RPMI7951 (cell line): ENCODE results near the gene LIMS2. TPM values are rescaled to one million over a fixed set of nuclear protein-coding genes. Genes with fewer than 3 reads are reported as not detected.

Experiments used
- DNase-seq: peaks from one replicate; pipeline ENCODE4 v3.0.0-alpha.2; 2012; ENCODE audit warnings: low read depth
- total RNA-seq: library from RNA; depleted of rRNA; stranded (reverse); fragments of >200 nt; shearing (Covaris generic); gene quantifications from 2 replicates; pipeline ENCODE4 v1.2.3, GENCODE V29; 2014

Gene LIMS2
- total RNA-seq, 1 experiment from 2014 or later, result 3.8 TPM

DNA sequence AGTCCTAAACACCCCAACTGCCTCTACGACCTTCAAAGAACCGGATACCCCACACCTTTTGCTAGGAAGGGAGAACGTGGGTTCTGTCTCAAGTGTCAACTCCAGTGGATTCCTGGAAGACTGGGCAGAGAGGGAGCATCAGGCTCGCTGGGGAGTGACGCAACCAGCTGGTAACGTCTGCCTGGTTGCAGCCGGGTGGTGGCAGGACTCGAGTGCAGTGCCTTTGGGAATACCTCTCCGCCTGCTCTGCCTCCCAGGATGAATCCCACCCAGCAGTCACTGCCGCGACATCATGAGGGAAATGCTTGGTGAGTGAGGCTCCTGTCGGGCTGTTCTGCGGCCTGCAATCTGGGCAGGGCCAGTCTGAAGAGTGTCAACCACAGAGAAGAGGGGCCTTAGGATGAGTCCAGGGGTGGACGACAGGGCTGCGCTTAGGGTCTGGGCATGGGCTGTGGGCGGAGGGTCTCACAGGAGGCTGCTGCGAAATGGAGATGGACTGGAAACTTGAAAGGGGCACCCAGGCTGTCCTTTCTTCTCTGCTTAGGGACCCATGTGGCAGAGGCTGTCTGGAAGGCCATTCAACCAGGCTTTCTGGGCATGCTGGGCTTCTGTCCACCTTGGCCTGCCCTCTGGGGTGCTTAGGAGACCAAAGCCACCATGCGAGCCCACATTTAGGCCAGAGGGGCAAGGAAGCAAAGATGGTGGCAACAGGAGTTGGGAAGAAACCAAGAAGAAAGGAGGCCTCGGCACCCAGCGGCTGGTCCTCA lies 16.5 kb downstream of the LIMS2 start:
- DNase-seq, result no peak

DNA sequence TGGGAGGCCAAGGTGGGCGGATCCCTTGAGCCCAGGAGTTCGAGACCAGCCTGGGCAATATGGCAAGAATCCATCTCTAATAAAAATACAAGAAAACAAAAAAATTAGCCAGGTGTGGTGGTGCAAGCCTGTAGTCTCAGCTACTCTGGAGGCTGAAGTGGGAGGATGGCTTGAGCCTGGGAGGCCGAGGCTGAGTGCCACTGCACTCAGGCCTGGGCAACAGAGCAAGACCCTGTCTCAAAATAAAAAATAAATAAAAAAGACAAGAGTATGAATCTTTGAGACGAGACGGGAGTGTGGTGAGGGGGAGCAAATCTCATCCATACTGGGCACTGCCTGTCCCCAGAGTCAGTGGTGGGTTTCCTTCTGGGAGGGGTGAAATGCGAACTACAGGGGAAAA lies 17.2 kb downstream of the LIMS2 start:
- no peak for DNase-seq

DNA sequence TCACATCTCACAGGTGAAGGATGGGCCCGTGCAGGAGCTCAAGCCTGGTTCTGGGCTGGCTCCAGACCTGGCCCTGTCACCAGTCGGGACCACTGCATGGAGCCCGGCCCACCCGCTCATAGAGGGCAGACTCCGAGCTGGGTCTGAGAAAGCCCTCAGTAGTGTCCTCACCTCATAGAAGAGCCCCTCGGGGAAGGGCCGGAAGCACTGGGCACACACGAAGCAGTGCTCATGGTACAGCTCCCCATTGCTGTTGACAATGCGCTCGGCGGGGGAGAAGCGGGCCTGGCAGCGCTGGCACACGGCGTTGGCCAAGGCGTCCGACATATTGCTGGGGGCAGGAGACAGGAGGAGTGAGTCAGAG lies 18.1 kb downstream of the LIMS2 start:
- no peak for DNase-seq

DNA sequence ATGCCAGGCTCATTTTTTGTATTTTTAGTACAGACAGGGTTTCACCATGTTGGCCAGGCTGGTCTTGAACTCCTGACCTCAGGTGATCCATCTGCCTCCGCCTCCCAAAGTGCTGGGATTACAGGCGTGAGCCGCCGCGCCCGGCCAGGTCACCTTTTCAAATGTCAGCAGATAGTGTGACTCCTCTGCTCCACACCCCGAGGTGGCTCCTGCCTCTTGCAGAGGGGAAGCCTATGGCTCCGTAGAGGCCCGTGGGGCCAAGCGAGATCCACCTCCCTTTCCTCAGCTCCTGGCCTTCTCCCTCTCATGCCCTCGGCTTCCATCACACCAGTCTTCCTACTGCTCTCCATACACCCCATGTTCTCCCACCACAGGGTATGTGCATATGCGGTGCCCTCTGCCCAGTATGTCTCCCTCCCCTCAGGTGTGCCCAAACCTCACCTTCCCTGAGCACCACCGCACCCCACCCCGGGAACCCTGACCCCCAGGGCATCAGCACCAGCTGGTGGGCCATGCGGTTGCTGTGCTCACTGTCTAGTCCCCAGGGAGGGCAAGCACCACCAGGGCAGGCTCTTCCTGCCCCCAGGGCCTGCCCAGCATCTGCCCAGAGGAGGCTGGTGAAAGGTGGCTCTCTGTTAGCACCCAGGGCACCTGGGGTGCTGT lies 18.6 kb downstream of the LIMS2 start:
- DNase-seq, result no peak

DNA sequence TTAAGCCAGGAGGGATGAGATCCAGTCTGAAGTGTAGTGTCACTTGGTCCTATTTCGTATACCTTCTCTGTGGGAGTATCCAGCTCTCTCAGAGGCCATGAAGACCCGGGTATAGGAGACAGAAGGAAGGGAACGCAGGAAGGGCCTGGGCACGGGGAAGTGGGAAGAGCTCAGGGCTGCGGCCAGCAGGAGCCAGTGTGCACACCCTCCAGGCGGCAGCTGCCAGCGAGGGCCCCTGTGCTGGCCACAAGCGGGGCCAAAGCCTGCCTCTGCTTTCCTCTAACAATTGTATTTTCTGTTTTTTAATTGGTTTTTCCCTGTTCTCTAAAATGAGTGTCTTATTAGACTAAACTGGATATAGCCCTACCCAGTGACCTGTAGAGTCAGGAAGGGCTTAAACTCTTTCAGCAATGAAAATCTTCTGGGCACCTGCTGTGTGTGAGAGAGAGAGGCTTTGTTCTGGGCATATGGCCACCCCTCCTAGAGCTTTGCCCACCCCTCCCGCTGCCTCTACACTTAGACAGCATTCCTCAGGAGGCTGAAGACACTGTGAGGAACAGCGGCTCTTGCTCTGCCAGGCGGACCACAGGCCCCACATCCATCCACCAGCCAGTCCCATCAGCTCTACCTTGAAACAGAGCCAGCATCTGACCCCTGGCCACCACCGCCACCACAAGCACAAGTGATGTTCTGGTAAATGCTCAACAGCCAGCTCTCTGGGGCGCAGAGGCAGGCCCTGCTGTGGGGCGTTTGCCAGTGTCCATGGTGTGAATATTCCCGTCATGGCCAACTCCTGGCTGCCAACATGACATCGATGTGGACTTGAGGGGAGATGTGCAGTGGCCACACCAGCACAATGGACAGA lies 19.9 kb downstream of the LIMS2 start:
- DNase-seq, result no peak

DNA sequence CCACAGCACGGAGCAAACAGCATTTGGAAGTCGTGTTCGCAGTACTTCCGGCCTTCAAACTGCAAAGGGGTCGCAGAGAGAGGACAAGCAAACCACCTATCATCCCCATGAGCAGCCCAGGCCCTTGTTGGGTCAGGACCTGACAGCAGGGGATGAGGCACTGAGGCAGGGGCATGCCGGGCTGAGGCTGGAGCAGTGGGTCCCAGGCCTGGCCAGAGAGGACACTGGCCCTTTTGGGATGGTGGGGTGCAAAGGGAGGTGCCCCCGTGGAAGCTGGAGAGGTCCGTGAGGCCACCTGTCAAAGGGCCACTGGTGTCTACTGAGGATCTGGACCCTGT lies 20.5 kb downstream of the LIMS2 start:
- DNase-seq, result no peak

DNA sequence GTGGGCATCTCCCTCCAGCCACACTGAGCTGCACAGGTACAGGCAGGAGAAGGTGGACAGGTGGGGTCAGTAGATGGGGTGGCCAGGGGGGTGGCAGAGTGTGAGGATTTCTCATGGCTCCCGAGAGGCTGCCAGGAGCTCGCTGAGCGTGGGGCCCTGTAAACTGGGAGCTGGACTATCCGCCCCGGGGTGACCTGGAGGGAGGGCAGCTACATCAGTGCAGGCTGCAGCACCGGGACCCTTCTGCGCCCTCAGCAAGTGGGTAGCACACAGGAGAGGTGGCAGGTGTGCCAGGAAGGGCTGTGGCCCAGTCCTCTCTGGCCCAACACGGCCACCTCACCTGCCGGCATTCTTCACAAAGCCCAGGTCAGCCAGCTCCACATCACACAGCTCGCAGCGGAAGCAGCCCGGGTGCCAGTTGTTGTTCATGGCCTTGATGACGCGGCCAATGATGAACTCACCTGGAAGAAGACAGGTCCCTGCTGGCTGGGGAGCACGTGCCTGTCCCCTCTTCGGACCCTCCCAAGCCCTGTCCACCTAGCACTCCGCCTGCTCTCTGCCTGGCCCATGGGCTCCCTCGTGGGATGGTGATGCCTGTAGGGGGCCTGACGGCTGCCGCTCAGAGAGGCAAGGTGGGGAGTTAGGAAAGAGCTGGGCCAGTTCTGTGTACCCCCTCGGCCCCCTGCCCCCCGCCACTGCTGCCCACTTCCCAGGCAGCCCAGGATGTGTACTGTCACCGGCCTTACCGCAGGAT lies 21.1 kb downstream of the LIMS2 start:
- DNase-seq, result no peak

DNA sequence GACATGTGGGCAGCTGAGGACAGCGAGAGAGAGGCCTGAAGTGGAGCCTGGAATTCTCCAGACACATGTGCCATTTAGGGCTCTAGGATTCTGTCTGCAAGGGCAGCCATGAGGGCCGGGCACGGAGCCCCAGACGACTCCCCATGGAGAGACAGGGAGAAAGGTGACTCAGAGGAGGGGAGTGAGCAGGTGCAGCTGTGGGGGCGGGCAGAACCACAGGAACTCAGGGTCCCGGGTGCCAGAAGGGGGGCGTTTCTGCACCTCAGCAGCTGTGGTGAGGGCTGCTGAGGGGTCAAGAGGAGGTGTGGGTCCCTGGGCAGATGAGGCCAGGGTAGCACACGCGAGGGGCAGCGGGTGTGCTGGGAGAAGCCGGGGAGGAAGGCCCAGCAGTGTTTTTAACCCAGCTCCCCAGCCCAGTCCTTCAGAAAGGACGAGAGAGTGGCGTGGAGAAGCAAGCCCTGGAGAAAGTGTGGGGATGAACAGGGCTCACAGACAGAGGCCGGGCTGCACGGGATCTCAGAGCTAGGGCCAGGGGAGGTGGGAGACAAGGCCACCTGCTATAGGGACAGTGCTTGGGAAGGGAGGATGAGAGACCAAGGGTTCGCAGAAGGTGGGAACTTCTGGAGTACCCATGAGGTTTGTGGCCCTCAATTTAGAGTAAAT lies 21.8 kb downstream of the LIMS2 start:
- DNase-seq, result no peak

DNA sequence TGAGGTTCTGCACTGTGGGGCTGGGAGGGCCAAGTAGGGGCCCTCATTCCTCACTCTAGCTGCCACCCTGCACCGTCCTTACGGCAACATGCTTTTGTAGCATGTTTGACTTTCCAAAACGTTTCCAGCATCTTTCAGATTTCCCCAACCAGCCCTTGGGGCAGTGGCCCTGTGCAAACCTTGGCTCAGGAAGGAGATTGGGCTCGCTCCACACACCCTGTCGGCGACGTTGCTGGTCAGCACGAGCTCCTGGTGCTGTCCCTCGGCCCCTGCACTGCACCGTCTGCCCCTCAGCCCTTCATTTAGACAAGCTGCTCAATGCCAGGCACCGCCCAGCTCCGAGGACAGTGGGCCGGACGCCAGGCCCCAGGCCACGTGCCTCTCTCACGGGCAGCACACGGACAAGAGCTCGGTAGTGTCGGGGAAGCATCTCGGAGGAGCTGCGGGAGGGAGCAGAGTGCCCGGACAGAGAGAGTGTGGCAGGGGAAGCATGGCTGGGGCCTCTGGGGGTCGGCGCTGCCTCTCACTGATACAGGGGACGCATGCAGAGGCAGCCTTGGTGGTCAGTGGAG lies 22.5 kb downstream of the LIMS2 start:
- no peak for DNase-seq

DNA sequence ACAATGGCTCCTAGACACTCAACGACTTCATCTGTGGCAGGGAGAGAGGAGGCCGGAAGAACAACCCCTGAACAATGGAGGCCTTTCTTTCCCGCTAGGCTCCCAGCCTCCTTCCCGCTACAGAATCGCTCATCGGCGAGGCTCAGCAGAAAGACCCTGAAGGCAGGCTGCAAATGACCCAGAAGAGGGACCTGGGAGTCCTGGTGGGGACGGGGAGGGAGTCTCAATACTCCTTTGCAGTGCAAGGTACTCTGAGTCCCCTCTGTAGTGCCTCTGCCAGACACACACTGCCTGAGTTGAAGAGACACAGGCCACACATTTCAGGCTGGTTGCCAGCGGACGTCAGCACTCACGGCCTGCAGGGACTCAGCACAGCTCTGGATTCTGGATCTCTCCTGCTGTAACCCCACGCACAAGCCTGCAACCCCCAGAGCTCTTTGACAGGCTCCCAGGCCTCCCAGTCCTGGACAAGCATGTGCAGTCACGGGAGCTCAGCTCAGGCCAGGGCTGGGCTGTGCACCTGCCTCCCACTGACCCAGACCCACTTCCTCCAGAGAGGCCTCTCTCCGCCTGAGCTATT lies 23.3 kb downstream of the LIMS2 start:
- DNase-seq, result peak; percentile 64

DNA sequence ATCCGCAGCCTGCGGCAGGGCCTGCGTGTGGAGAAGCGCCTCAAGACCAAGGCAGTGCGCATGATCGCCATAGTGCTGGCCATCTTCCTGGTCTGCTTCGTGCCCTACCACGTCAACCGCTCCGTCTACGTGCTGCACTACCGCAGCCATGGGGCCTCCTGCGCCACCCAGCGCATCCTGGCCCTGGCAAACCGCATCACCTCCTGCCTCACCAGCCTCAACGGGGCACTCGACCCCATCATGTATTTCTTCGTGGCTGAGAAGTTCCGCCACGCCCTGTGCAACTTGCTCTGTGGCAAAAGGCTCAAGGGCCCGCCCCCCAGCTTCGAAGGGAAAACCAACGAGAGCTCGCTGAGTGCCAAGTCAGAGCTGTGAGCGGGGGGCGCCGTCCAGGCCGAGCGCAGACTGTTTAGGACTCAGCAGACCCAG lies 23.9 kb downstream of the LIMS2 start:
- no peak for DNase-seq

DNA sequence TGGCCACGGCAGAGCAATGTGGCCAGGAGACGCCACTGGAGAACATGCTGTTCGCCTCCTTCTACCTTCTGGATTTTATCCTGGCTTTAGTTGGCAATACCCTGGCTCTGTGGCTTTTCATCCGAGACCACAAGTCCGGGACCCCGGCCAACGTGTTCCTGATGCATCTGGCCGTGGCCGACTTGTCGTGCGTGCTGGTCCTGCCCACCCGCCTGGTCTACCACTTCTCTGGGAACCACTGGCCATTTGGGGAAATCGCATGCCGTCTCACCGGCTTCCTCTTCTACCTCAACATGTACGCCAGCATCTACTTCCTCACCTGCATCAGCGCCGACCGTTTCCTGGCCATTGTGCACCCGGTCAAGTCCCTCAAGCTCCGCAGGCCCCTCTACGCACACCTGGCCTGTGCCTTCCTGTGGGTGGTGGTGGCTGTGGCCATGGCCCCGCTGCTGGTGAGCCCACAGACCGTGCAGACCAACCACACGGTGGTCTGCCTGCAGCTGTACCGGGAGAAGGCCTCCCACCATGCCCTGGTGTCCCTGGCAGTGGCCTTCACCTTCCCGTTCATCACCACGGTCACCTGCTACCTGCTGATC lies 24.4 kb downstream of the LIMS2 start:
- no peak for DNase-seq

DNA sequence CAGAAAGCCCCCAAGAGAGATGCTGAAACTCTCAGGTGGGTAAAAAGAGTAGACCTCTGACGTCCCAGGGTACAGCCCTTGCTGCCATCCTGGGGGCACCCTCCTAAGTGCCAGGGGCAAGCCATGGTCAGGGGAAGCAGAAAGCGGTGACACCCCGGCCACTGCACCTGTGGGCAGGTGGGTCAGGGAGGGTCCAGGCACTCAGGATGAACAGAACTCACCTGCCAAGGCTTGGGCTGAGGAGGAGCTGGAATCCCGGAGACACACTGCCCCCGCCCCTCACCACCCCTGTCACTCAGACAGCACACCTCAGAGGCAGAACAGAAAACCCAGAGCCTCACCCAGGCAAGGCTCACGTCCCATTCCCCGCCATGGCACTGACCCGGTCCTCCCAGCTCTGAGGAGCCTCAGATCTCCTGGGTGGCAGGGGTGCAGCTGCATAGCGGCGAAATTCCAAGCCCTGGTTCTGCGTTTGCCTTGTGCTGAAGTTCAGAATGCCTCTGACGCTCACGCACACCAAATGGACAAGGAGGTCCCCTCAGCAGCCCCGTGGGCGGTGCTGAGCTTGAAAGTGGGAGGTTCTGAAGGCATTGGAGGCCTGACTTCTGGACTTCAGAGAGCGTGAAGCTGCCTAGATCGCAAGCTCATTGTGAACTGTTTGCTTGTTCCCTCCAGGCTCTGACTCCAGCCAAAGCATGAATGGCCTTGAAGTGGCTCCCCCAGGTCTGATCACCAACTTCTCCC lies 25.1 kb downstream of the LIMS2 start:
- DNase-seq, result no peak

DNA sequence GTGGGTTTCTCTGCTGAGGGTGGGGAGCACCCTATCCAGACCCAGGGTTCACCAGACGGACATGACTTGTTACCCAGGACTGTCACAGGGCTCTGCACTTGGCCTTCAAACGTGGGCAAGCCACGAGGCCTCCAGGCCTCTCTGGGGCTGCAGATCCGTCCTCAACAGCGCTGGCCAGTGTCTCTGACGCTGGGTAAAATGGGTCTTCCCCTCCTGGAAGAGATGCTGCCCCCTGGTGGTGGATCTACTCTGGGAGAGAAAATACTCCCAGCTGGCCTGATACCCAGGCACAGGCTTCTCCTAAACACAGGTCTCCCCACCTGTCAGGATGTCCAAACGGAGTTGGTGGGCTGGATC lies 25.7 kb downstream of the LIMS2 start:
- DNase-seq, result peak; percentile 85

DNA sequence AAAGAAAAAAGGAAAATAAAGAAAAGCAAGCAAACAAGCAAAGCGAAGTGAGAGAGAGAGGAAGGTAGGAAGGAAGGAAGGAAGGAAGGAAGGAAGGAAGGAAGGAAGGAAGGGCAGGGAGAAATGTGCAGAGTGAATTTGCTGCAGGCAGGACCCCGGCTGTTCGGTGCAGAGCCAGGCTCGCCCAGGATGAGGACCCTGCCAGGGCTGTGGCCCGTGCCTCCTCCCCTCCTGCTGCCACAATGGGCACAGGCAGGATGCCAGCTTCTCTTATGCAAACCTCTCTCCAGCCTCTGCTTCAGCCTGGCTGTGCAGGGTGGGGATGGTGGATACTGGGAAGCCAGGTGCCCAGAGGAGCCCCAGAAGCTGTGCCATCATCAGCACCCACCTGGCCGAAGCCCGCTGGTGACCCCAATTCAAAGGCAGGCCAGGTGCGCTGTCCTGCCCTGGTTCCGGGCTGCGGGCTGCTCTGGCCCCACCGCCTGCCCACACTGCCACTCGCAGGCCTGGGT lies 26.2 kb downstream of the LIMS2 start:
- no peak for DNase-seq

DNA sequence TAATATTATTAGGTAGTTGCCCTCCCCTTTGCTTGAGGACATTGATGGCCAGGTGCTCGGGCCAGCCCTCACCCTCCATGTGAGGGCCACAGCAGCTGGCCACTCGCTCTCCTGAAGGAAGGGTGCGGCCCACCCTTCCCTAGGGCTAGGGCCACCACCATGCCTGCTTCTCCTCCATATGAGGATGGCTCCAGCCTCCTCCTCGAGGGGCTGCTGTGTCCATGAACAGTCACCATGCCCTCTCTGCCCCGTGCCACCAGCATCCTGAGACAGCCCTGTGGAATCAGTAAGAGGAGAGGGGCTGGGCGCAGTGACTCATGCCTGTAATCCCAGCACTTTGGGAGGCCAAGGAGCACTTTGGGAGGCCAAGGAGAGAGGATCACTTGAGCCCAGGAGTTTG lies 27.0 kb downstream of the LIMS2 start:
- DNase-seq, result no peak

DNA sequence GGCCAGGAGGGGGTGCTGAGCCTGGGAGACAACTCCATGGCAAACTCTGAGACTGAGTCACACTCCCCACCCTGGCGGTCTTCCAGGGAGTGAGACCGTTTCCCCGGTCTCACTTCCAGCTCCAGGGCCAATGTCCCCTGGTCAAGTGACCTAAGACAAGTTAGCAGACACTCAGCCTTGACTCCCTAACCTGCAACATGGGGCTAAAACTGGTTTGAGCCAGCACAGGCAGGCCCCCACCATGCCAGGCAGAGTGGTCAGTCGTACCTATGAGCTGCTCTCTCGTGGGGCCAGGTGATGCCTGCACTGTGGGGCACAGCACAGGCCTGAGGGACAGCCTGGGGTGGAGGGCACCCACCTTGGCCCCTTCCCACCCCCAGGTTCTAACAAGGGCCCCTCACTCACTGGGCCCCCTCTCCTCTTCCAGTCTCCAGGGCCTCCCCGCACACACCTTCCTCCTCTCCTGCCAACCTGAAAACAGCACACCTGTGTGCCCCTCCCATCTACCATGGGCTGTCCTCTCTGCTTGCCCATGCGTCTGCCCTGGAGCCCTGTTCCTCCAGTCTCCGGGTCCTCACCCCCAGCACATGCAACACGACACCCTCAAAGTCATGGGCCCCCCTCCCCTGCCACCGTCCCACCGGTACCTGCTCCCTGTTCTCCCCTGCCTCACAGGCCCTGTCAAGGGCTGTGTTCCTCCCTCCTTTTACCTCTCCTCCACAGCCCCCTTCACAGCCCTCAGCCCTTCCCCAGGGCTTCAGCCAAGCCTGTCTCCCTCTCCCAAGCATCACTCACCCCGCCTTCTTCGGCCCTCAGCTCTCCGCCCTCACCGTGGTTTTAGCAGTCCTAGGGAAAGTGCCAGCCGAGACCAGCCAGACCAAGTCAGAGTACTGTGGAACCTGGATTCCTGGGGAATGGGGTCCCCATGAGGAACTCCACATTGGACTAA lies 27.8 kb downstream of the LIMS2 start:
- peak; percentile 69 for DNase-seq

DNA sequence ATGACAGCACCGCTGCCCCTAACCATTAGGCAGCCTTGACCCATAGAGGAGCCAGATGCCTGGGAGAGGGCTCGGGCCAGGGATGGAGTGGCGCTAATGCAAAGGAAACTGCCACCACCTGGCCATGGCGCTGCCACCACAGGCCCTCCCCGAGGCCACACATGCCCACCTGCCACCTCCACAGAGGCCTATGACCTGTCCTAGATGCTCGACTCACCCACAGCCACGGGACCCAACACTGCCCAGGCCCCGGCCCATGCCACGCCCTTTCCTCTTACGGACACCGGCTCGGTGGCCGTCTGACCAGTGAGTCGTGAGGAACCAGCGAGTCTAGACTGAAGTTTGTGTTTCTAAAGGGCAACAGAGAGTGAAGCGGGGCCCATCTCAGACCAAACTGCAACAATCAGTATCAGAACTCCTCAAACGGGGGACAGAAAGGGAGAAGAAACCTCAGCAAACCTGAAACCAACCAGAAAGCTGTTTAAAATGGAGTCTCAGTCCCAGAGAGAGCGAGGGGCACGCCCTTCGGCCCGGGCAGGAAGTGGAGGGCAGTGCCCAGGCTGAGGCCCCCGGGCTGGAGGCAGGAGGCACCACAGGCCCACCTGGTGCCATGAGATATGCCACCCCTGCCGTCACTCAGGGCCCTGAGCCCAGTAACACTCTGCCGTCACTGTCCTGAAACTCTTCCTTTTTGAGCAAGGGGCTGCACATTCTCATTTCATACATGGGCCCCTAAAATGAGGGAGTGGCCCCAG lies 28.7 kb downstream of the LIMS2 start:
- DNase-seq, result no peak
